CD4-positive, alpha-beta T cell (primary cell): ENCODE measurements around the gene IRAG1. TPM values are rescaled to one million over a fixed set of nuclear protein-coding genes. Genes with fewer than 3 reads are reported as not detected.

ENCODE experiments used
- ATAC-seq: fragments of 200-7000 bp; cut with Tn5 transposase; one replicate; pipeline ENCODE4 v1.10.0; 2022; ENCODE audit warnings: mild to moderate bottlenecking; ENCODE audit not compliant: poor library complexity
- CTCF ChIA-PET: fragments of 350-600 bp; sonication (Branson Sonifier 250); formaldehyde crosslinking; loops from one replicate; lab custom pipeline; 2021; ENCODE audit warnings: antibody characterized with exemption, inconsistent platforms; lab: Charles Lee
- POLR2A ChIA-PET: fragments of 350-600 bp; sonication (Branson Sonifier 250); formaldehyde crosslinking; loops from one replicate; lab custom pipeline; 2021; ENCODE audit warnings: antibody characterized with exemption, inconsistent platforms; lab: Charles Lee
- DNase-seq, 14 experiments: peaks; one replicate each; pipeline ENCODE4 v3.0.0-alpha.2; 2013 to 2020; ENCODE audit warnings: mixed read lengths in 2 of 14
- H3K27ac ChIP-seq, 2 donors: one replicate each; pipeline versions ENCODE4 v1.5.1 to v1.7.0; 2013; ENCODE audit warnings: low read length in 2 of 2, low read depth in 1 of 2, mild to moderate bottlenecking in 1 of 2
- H3K27me3 ChIP-seq, 2 experiments: 1 replicate in 1 of 2; 2 replicates in 1 of 2; pipeline versions ENCODE4 v1.6.1 to v1.7.0; 2013; ENCODE audit warnings: low read length in 2 of 2, control low read depth in 1 of 2, mild to moderate bottlenecking in 1 of 2, moderate library complexity in 1 of 2; ENCODE audit not compliant: insufficient read depth in 2 of 2, control insufficient read depth in 1 of 2
- H3K36me3 ChIP-seq: one replicate; pipeline ENCODE4 v1.6.1; 2013; ENCODE audit warnings: low read length, control low read depth; ENCODE audit not compliant: insufficient read depth
- H3K4me1 ChIP-seq: one replicate; pipeline ENCODE4 v1.6.1; 2013; ENCODE audit warnings: low read length, control low read depth; ENCODE audit not compliant: insufficient read depth
- H3K4me3 ChIP-seq: one replicate; pipeline ENCODE4 v1.5.1; 2013; ENCODE audit warnings: mild to moderate bottlenecking, low read length, moderate library complexity
- H3K9me3 ChIP-seq, 2 experiments: 1 replicate in 1 of 2; 2 replicates in 1 of 2; pipeline versions ENCODE4 v1.6.1 to v1.7.0; 2013; ENCODE audit warnings: low read length in 2 of 2, mild to moderate bottlenecking in 2 of 2, control low read depth in 1 of 2, moderate library complexity in 1 of 2; ENCODE audit not compliant: control insufficient read depth in 1 of 2, insufficient read depth in 1 of 2
- H3K27ac Mint-ChIP-seq: one replicate; pipeline ENCODE4 v1.8.0; 2020; ENCODE audit warnings: mixed read lengths
- H3K27me3 Mint-ChIP-seq: one replicate; pipeline ENCODE4 v1.8.0; 2021; ENCODE audit warnings: mixed read lengths
- H3K36me3 Mint-ChIP-seq: one replicate; pipeline ENCODE4 v1.8.0; 2021; ENCODE audit warnings: low read depth, mixed read lengths
- H3K4me1 Mint-ChIP-seq: one replicate; pipeline ENCODE4 v1.8.0; 2021; ENCODE audit warnings: low read depth, mixed read lengths
- H3K4me3 Mint-ChIP-seq: one replicate; pipeline ENCODE4 v1.8.0; 2020; ENCODE audit warnings: mild to moderate bottlenecking, mixed read lengths
- H3K9me3 Mint-ChIP-seq: one replicate; pipeline ENCODE4 v1.8.0; 2020; ENCODE audit warnings: mixed read lengths
- intact Hi-C, 2 experiments: fragments of 100-400 bp; cut with DNase I in 1 of 2; cut with micrococcal nuclease in 1 of 2; formaldehyde crosslinking; loops; one replicate each; pipeline versions ENCODE4 v1.15.1 to v1.9.0; 2023 to 2025; cut with DNase I, micrococcal nuclease
- total RNA-seq, 174 experiments: library from RNA in 2 of 174; stranded (reverse) in 2 of 174; gene quantifications; one replicate each; pipeline ENCODE4 v1.2.3 and lab custom pipeline; 2021 to 2026
- TF ChIP-seq, protein P1 (sequence below): fragments of 200-600 bp; IDR thresholded peaks from one replicate; pipeline ENCODE4 v1.8.0; 2022; ENCODE audit warnings: antibody characterized with exemption, mild to moderate bottlenecking

Gene IRAG1
- total RNA-seq, 2 experiments from 2014 or later = not detected

DNA sequence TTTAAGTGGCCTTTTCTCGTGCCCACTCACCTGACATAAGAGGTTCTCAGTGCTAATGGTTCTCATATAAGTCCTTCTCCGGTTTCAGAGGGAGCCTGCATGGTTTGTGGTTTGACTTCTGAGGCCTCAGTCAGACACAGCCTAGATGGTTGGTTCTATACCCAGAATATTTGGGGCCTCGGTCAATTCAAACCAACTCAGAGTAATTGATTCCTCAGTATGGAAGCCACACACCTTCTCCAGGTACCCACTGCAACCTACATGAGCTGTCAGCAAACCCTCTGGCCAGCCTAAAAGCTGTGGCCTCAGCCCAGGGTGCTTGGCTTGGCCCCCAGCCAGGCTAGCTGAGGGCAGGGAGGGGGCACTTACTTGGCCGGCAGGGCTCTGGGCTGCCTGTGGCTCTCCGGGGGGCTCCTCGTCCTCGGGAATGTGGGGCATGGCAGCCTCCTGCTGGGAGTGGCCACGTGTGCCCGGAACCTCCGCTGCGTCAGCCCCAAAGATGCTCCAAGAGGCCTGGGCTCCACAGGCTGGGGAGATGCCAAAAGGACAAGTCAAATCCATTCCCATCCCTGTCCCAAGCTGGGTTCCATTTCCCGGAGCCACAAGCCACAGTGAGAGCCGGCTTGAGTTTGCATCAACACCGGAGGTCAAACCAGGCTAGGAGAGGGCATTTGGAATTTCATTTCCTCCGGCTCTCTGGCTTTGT, 41.7 kb downstream of the IRAG1 start:
- no peaks in the 10 kb centered on the region for H3K9me3 ChIP-seq
- intact Hi-C loops = loop anchor here in 1 of 2 experiments (5.0 kb wide), 2 partner anchors 80 to 95 kb away; no protein-coding TSS in a partner anchor
- no peak overlapping the region for H3K4me3 Mint-ChIP-seq

GRCh38 chr11:10650630-10651029, 42.9 kb downstream of the IRAG1 start:
- no peaks in the 10 kb centered on the region for H3K27me3 ChIP-seq
- H3K27me3 Mint-ChIP-seq = no peaks in the 10 kb centered on the region
- POLR2A ChIA-PET = no interaction called here
- ATAC-seq (no peak), DNase-seq (no peak)
- no peak overlapping the region for H3K27ac Mint-ChIP-seq
- no peaks in the 10 kb centered on the region for H3K4me1 ChIP-seq
- H3K9me3 Mint-ChIP-seq = no peaks in the 10 kb centered on the region
- intact Hi-C loops = loop anchor here in 1 of 2 experiments (5.0 kb wide), 2 partner anchors 82 to 93 kb away; no protein-coding TSS in a partner anchor
- no peak overlapping the region for H3K27ac ChIP-seq
- H3K36me3 Mint-ChIP-seq = no peaks in the 10 kb centered on the region
- H3K36me3 ChIP-seq = no peaks in the 10 kb centered on the region
- H3K4me3 ChIP-seq = no peak overlapping the region
- CTCF ChIA-PET = no interaction called here
- TF ChIP-seq, protein P1, sequence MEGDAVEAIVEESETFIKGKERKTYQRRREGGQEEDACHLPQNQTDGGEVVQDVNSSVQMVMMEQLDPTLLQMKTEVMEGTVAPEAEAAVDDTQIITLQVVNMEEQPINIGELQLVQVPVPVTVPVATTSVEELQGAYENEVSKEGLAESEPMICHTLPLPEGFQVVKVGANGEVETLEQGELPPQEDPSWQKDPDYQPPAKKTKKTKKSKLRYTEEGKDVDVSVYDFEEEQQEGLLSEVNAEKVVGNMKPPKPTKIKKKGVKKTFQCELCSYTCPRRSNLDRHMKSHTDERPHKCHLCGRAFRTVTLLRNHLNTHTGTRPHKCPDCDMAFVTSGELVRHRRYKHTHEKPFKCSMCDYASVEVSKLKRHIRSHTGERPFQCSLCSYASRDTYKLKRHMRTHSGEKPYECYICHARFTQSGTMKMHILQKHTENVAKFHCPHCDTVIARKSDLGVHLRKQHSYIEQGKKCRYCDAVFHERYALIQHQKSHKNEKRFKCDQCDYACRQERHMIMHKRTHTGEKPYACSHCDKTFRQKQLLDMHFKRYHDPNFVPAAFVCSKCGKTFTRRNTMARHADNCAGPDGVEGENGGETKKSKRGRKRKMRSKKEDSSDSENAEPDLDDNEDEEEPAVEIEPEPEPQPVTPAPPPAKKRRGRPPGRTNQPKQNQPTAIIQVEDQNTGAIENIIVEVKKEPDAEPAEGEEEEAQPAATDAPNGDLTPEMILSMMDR = no peak
- no peaks in the 10 kb centered on the region for H3K4me1 Mint-ChIP-seq
- H3K9me3 ChIP-seq = no peaks in the 10 kb centered on the region
- H3K4me3 Mint-ChIP-seq = no peak overlapping the region

More for the DNA sequence above, 41.7 kb downstream of the IRAG1 start:
- no peak for DNase-seq
- Histone ChIP-seq H3K4me1 (no peaks in the 10 kb centered on the region), H3K27me3 (no peaks in the 10 kb centered on the region), H3K4me3 (no peak overlapping the region), H3K36me3 (no peaks in the 10 kb centered on the region), H3K27ac (no peak overlapping the region)
- Mint-ChIP-seq H3K9me3 (no peaks in the 10 kb centered on the region), H3K27ac (no peak overlapping the region), H3K36me3 (no peaks in the 10 kb centered on the region), H3K27me3 (no peaks in the 10 kb centered on the region), H3K4me1 (no peaks in the 10 kb centered on the region)
- CTCF ChIA-PET = no interaction called here
- POLR2A ChIA-PET = no interaction called here
- no peak for ATAC-seq
- TF ChIP-seq, protein P1 = no peak

GRCh38 chr11:10650166-10650565, 43.4 kb downstream of the IRAG1 start:
- no peaks in the 10 kb centered on the region for H3K36me3 ChIP-seq
- Mint-ChIP-seq H3K4me1 (no peaks in the 10 kb centered on the region), H3K4me3 (no peak overlapping the region), H3K27me3 (no peaks in the 10 kb centered on the region), H3K36me3 (no peaks in the 10 kb centered on the region), H3K9me3 (no peaks in the 10 kb centered on the region), H3K27ac (no peak overlapping the region)
- H3K27ac ChIP-seq = no peak overlapping the region
- H3K4me1 ChIP-seq = no peaks in the 10 kb centered on the region
- DNase-seq (no peak), ATAC-seq (no peak)
- H3K4me3 ChIP-seq = no peak overlapping the region
- ChIA-PET POLR2A (no interaction called here), CTCF (no interaction called here)
- H3K27me3 ChIP-seq = no peaks in the 10 kb centered on the region
- intact Hi-C loops = loop anchor here in 1 of 2 experiments (5.0 kb wide), 2 partner anchors 82 to 93 kb away; no protein-coding TSS in a partner anchor
- no peaks in the 10 kb centered on the region for H3K9me3 ChIP-seq
- TF ChIP-seq, protein P1 = no peak
